Measurements from ENCODE around the gene ARFGEF3.

ARFGEF3 gene

DNA sequence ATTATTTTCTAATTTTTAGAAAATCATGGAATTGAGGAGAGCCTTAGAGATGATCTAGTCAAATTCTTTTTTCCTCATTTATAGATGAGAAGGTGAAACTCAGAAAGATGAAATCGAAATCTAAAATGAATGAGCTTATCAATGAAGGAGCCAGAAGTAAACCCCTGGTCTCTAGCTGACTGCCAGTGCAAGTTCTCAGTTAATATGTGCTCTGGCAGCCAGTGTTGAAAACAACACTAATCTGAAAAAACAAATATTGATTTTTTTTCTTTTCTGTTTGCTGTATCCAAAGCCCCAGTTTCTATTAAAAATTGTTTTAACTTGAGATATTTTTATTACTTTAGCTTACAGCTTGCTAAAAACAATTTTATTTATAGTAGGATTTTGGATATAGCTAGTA is 78.0 kb downstream of the ARFGEF3 start:
- no peak for DNase-seq

DNA sequence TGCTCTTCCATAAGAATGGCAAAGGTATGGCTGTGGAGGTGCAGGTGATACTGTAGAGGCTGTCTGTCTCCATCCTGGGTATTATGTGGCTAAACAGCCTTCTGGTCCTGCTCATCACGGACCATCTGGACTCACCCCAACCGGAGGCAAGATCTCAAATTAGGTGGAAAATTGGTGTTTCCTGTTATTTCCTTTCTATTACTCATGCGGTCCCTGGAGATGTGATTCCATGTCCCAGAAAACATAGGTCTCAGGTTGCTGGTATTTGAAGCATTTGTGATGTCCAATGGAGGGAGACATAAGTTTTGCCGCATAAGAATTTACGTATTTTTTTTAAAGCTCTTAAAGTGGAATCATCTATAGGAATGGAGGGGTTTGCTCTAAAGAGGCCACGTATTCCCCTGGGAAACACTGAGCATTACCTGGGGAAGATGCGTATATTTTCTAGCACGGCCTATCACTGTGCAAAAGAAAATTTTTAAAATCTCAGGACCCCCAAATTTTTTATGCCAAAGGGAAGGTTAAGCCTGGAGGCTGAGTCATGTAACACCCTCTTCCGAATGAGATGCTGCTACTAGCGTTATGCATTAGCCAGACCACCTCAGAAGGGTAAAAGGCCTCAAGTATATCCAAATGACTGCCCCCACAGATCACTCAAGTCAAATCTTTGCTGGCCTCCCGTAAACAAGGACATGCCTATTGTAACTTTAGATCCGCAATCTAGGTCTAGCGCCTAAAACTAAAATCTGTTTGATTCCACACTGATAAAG is 78.9 kb downstream of the ARFGEF3 start:
- DNase-seq = no peak

DNA sequence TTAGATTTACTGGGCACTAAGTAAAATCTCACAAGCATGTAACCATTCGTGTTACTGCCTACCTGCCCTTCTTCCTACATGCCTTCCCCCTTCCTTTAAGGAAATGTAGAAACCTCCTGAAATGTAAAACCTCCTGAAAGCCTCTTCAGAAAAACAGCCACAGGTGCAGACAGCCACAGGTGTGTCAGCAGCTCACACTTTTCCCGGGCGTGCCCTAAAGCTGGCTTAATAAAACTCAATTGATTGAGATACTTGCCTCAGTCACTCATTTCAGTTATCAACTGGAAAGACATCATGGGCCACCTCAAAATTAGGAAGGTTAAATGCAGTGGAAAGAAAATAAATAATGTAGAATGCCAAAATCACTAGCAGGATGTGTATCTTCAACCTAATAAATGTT is 79.6 kb downstream of the ARFGEF3 start:
- no peak for DNase-seq

DNA sequence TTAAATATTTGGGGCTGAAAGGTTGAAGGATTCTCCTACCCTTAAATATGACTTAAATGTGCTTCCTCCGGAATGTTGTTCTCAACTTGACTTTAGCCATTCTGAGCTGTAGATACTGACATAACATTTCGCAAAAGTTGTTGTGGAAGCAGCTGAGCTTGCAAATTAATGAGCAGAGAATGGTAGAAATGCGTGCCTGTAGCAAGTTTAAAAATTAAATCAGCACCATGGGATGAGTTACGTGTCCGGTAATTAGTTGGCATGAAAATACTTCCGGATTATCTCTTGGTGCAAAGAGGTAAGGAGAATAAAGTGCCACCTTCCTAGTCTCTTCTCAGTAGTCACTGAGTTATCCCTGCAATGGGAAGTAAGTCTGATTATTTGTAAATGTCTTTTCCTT is 80.2 kb downstream of the ARFGEF3 start:
- no peak for DNase-seq

DNA sequence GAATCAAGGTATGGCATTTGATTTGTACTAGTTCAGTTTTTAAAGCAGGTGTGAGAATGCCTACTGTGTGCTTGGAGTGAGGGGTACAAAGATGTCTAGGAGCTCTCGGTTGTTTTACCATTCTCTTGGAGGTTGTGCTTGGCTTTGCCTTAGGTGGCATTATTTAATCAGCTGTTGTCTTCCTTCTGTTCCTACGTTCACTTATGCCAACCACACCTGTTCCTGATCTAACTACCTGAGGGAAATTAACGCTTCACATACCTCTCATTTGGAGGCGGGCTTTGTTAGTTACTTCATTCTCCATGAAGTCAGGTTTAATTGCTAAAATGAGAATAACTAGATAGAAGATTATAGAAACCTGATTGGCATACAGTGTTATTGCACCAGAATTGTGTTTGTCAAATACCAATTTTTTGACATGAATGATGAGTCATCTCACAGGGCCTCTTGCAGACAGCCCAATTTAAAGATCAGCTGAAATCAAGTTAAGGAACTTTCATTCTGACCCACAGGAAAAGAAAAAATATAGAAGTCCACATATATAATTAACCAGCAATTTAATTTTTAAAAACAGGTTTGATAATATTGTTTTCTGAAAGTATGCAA is 81.4 kb downstream of the ARFGEF3 start:
- no peak for DNase-seq

DNA sequence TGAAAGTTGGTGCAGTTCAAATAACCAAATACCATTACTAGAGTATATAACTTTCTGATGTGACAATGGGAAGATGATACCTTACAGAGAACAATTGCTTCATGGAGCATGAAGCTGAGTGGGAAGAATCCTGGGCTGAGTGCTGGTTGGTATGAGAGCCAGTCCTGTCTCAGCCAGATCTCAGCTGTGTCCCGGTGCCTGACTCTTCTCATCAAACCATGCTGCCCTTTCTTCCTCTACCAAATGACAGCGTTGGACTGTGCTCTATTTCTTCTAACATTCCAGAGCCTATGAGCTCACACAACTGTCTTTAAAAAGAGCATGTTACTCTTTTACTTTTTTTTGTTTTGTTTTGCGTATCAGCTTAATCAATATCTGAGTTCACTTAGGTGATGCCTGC is 84.0 kb downstream of the ARFGEF3 start:
- DNase-seq = no peak

DNA sequence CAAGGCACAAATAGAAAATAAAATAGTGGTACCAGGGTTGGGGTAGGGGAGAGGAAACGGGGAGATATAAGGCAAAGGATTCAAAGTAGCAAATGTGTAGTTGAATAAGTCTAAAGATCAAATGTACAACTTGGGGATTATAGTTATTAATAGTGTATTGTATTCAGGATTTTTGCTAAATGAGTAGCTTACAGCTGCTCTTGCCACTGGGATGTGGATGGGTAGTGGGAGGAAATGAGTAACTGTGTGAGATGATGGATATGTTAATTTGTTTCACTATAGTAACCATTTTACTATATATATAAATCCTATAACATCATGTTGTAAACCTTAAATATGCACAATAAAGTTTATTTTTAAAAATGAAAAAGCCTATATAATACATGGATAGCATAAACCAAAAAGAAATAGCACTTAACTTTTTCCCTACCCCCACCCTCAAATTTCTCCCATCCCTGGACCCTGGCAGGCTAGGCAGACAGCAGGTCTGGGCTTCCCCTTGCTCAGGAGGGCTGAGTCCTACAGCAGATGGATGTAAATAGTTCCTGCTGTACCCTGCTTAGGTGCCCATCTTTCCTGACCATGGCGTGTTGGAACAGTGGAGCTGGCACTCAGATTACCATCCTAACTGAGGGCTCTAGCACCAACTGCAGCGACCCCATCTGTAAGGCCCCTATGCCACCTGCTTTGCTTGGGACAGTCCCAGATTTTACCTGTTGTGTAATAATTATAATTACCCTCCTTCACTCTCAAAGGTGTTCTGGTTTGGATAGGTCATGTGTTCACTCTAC is 85.1 kb downstream of the ARFGEF3 start:
- no peak for DNase-seq

DNA sequence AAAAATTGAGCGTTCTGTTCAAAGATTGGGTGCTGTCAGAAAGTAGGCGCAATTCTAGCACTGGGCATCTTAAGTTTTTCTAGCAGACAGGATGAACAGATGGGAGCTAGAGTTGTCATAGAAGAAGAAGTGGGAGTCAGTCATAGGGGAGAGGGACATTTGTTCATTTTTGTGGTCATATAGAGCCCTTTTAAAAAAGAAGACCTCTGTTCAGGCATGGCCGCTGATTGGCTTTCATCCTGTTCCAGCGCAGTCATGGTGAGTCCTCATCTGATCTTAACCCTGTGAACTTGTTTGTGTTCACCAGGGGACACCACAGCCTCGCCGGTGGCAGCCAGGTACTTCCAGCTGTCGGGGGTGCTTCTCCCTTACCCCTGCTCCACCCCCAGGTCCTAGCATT is 86.3 kb downstream of the ARFGEF3 start:
- no peak for DNase-seq

DNA sequence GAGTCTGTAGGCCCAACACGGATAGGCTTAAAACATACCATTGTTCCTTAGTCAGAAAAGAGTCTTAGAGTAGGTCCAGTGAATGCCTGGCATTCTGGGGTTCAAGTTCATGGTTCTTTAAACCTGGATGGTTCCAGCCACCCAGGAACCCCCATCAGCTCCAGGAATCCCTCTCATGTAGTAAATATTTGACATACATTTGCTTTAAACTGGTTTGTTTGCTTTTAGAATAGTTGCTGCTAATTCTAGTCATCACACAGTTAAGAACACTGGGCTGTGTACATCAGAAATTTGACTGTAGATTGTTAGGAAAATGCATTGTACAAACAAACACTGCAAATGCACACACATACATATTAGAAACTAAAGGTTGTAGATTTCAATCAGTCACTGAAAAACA is 87.1 kb downstream of the ARFGEF3 start:
- DNase-seq = no peak

DNA sequence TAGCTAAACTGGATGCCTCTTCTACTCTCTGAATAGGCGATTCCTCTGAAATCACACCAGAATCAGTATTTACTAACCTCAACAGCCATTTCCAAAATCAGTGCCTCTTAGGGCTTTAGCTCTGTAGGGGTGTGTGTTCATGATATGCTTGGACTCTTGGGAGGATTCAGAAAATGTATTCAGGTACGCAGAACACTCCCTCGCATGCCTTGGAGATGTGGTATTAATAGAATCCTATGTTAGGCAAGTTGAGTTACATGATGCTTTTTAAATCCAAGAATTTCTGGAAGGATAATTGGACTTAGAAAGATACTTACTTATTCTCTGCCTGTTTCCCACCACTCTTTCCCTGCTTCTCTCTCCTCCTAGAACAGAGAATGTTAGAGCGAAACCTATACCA is 88.3 kb downstream of the ARFGEF3 start:
- no peak for DNase-seq

DNA sequence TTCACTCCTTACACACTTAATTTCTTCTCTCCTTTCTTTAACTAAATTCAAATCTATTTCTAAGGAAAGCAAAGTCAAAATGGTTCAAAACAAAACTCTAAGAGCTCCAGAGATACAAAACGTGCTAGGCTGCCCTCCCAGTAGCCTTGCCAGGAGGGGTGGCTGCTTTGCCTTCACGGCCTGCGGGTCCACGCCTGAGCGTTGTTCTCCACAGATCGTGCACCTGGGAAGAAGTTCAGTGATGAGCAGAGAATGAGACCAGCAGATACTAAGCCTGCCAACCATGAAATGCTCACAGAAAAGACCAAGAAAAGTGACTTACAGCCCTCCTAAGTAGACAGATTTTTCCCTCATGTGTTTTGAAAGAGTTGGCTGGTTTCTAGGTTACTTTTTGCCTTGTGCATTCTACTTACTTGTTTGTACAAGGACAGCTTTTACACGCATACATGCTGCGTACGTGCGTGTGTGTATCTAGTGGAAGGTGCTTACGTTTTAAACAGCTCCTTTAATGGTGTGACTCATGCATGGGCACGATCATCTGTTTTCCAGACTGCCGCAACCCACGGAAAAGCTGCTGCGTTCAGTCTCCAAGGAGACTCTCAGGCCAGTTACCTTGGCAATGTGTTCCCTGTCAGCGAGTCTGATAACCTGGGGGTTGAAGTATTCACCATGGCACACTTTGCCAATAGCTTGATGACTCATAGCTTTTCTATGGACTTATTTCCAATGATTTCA is 88.9 kb downstream of the ARFGEF3 start:
- DNase-seq = peak in 36 of 56 donors; percentile 3 to 80 (median 38)

DNA sequence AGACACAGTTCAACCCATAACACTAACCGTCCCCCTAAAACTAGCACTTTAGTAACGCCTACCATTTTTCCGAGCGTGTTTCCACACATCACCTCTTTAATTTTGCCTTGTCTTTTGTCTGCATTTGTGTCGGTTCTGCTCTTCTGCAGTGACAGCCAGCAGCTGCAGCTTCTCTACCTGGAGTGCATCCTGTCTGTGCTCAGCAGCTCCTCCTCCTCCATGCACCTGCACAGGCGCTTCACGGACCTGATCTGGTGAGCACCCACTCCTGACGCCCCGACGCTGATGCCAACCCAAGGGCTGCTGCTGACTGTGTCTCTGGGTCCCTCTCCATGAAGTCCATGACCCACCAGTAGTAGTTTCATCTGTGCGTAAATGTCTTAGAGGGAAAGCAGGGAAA is 92.0 kb downstream of the ARFGEF3 start:
- DNase-seq = no peak

DNA sequence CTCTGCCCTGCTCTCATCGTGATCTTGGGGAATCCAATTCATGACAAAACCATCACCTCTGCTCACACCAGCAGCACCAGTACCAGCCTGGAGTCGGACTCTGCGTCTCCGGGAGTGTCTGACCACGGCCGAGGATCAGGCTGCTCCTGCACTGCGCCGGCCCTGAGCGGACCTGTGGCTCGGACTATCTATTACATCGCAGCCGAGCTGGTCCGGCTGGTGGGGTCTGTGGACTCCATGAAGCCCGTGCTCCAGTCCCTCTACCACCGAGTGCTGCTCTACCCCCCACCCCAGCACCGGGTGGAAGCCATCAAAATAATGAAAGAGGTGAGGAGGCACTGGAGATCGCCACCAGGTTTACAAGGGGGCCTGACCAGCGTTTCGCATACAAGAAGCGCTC is 93.7 kb downstream of the ARFGEF3 start:
- DNase-seq = no peak

DNA sequence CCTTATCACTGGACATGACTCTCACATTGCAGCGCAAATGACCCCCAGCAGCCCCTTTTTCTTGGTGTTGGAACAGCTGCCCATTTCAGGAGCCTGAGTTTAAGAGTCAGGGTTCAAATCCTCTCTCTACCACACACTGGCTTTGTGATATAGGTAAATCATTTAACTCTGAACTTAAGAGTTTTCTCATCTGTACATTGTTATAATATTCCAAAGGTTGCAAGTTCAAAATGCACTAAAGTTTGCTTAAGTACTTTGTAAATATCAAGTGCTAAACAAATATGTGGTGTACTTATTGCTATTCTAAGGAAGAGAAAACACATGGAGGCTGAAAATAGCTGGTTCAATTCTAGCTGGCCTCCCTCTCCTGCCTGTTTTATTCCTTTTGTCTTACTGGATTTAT is 95.9 kb downstream of the ARFGEF3 start:
- DNase-seq = no peak

DNA sequence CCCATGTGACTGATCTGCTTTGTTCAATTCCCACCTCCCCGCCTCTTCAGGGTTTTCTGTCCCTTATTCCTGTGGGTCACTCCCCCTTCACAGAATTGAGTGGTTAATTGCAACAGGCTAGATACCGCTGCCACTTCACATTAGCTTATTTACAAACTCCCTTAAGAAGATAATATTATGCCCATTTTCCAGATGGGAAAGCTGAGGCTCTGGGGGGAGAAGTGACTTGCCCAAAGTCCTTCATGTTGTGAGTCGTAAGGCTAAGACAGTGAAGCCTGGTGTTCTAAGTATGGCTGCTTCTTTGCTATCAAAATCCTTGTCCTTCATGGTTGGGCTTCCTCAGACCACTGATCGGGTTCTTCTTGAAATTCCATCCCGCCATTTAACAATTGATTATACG is 96.5 kb downstream of the ARFGEF3 start:
- no peak for DNase-seq

DNA sequence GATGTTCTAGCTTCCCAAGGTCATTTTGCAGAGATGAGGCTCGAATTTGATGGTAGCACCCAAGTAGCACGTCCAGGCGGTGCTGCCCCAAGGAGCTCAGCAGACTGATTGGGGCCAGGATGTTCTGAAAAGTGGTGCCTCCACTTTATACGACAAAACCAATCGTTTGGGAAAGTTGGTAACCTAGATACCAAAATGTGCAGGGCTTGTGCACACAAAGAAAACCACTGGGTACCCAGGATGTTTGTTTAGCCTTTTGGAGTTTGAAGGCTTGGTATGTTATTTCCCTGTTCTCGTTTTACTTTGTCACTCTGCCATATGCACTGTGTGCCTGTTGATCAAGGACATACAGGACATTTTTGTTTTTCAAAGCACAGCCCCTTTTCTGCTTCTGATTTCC is 97.3 kb downstream of the ARFGEF3 start:
- DNase-seq = no peak

DNA sequence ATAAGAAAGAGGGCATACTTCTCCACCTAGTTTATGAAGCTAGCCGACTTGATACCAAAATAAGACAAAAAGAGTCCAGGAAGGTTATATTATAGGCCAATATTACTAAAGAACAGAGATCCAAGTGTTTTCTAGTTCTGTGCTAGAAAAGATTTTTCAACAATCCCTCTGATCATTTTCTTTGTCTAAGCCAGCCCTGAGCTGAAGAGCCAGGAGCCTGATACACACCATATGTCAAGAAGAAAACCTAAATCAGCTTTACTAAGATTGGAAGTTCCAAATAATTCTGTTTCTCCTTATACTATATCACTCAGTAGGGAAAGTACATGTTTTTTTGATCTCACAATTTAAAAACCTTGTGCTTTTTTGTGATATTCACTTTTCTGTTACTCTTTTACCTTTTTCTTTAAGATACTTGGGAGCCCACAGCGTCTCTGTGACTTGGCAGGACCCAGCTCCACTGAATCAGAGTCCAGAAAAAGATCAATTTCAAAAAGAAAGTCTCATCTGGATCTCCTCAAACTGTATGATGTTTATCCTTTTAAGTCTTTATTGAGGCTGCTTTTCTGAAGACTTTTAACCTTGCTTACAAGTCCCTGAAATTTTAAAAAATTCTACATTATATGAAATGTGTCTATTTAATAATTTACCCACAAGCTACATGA is 99.5 kb downstream of the ARFGEF3 start:
- no peak for DNase-seq

DNA sequence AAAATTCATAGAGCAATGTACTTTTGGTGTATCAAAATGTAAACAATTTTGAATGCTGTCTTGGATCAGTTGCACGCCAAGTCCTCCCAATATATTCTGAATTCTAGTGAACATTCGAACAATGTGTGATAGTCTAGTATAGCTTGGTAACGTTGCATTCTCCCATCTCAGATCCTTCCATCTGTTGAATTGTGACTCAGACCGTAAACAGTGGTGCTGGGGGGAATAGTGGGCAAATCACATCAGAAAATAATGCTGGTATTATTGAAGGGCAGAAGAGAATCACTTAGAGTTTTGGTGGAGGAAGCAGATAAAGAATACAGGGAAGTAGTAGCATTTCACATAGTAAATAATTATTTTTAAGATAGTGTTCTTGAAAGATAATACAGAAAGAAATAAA is 102.2 kb downstream of the ARFGEF3 start:
- DNase-seq = peak in 4 of 56 donors; percentile 6 to 38 (median 18)

DNA sequence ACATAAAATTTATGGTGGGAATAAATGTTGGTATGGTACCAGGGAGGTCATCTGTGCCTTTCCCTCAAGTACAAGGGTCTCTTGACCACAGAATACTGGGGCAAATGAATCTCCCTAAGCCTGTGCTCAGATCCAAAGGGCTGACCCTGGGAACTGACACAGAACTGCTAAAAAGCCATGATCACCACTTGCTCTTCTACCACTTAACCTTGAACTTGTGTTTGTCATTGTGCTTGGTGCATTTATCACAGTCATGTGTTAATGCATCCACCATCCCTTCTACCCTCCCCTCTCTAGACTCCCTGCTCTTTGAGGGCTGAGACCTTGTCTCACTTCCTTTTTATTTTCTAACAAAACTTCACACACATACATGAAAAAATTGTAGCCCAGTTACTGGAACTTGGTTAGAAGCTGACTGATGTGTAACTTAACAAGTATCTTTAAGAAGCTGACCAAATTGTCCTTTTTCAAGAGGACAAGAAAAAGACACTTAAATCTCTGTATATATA is 102.7 kb downstream of the ARFGEF3 start:
- DNase-seq = no peak

DNA sequence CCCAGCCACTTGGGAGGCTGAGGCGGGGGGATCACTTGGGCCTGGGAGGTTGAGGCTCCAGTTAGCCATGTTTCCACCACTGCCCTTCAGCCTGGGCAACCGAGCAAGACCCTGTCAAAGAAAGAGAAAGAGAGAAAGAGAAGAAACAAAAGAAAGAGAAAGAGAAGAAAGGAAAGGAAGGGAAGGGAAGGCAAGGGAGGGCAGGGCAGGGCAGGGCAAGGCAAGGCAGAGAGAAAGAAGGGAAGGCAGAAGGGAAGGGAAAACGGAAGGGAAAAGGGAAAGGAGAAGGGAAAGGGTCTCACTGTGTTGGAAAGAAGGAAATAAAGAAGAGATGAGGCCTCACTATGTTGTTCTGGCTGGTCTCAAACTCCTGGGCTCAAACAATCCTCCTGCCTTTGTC is 104.4 kb downstream of the ARFGEF3 start:
- DNase-seq = no peak
